ENCODE measurements around the gene CCDC186. TPM values are rescaled to one million over a fixed set of nuclear protein-coding genes. Genes with fewer than 3 reads are reported as not detected.

Gene CCDC186
- total and polyA plus RNA-seq, 2 of the 13 experiments (the other 11 are each of a cell fraction or from before 2014, with no cell fraction given): 4.2 to 11.8 TPM

DNA sequence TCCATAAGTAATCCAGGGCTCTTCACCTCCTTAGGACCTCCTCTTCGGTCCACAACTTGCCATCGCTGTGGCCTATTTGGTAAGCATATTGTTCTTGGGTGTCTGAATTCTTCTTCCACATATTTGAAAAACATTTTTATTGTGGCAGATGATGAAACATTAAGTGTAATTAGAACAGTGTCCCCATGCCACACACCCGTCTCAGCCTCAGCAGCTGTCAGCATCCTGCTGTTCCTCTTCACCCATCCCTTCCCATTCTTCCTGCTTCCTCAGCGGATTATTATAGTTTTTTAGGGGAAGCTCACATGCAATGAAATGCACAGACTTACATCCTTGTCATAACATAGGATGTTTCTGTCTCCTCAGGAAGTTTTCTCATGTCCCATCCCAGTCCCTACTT lies 25.2 kb upstream of the CCDC186 start (continued):
- TF ChIP-seq, protein P1, sequence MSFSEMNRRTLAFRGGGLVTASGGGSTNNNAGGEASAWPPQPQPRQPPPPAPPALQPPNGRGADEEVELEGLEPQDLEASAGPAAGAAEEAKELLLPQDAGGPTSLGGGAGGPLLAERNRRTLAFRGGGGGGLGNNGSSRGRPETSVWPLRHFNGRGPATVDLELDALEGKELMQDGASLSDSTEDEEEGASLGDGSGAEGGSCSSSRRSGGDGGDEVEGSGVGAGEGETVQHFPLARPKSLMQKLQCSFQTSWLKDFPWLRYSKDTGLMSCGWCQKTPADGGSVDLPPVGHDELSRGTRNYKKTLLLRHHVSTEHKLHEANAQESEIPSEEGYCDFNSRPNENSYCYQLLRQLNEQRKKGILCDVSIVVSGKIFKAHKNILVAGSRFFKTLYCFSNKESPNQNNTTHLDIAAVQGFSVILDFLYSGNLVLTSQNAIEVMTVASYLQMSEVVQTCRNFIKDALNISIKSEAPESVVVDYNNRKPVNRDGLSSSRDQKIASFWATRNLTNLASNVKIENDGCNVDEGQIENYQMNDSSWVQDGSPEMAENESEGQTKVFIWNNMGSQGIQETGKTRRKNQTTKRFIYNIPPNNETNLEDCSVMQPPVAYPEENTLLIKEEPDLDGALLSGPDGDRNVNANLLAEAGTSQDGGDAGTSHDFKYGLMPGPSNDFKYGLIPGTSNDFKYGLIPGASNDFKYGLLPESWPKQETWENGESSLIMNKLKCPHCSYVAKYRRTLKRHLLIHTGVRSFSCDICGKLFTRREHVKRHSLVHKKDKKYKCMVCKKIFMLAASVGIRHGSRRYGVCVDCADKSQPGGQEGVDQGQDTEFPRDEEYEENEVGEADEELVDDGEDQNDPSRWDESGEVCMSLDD (CRISPR knock-in tag; IDR thresholded peaks at IDR 0.05; ENCODE audit: borderline replicate concordance): no peak
- TF ChIP-seq, protein P2, sequence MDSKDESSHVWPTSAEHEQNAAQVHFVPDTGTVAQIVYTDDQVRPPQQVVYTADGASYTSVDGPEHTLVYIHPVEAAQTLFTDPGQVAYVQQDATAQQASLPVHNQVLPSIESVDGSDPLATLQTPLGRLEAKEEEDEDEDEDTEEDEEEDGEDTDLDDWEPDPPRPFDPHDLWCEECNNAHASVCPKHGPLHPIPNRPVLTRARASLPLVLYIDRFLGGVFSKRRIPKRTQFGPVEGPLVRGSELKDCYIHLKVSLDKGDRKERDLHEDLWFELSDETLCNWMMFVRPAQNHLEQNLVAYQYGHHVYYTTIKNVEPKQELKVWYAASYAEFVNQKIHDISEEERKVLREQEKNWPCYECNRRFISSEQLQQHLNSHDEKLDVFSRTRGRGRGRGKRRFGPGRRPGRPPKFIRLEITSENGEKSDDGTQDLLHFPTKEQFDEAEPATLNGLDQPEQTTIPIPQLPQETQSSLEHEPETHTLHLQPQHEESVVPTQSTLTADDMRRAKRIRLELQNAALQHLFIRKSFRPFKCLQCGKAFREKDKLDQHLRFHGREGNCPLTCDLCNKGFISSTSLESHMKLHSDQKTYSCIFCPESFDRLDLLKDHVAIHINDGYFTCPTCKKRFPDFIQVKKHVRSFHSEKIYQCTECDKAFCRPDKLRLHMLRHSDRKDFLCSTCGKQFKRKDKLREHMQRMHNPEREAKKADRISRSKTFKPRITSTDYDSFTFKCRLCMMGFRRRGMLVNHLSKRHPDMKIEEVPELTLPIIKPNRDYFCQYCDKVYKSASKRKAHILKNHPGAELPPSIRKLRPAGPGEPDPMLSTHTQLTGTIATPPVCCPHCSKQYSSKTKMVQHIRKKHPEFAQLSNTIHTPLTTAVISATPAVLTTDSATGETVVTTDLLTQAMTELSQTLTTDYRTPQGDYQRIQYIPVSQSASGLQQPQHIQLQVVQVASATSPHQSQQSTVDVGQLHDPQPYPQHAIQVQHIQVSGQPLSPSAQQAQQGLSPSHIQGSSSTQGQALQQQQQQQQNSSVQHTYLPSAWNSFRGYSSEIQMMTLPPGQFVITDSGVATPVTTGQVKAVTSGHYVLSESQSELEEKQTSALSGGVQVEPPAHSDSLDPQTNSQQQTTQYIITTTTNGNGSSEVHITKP (CRISPR knock-in tag; IDR thresholded peaks at IDR 0.05; ENCODE audit: low read depth): no peak

DNA sequence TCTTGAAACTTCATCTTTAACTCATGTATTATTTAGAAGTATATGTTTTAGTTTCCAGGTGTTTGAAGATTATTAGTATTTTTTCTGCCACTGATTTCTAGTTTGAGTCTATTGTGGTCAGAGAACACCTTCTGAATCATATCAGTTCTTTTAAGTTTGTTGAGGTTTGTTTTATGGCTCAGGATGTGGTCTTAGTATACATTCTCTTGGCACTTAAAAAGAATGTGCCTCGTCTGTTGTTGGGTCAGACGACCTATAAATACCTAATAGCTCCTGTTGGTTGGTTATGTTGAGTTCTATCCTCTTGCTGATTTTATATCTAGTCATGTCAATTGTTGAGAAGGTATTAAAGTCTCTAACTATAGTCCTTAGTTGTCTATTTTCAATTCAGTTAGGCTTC lies 21.1 kb upstream of the CCDC186 start:
- no peak for DNase-seq (ENCODE audit: low spot score)
- TF ChIP-seq ZNF782 (CRISPR knock-in tag; IDR thresholded peaks at IDR 0.05; ENCODE audit: borderline replicate concordance) (no peak), RCOR2 (CRISPR knock-in tag; IDR thresholded peaks at IDR 0.05) (no peak), RAD51 (IDR thresholded peaks at IDR 0.05; ENCODE audit: borderline replicate concordance) (no peak), PTBP1 (IDR thresholded peaks at IDR 0.05; ENCODE audit: low read depth, low read length, poor library complexity, severe bottlenecking) (no peak), KDM1A (CRISPR knock-in tag; IDR thresholded peaks at IDR 0.05) (no peak)
- TF ChIP-seq, protein P3, sequence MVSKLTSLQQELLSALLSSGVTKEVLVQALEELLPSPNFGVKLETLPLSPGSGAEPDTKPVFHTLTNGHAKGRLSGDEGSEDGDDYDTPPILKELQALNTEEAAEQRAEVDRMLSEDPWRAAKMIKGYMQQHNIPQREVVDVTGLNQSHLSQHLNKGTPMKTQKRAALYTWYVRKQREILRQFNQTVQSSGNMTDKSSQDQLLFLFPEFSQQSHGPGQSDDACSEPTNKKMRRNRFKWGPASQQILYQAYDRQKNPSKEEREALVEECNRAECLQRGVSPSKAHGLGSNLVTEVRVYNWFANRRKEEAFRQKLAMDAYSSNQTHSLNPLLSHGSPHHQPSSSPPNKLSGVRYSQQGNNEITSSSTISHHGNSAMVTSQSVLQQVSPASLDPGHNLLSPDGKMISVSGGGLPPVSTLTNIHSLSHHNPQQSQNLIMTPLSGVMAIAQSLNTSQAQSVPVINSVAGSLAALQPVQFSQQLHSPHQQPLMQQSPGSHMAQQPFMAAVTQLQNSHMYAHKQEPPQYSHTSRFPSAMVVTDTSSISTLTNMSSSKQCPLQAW (CRISPR knock-in tag; IDR thresholded peaks at IDR 0.05): no peak
- no peaks in the 10 kb centered on the region for H3K36me3 ChIP-seq (replicated peaks in 1 of 2; ENCODE audit: control insufficient read depth in 1 of 2, insufficient read depth in 2 of 2, low read length in 2 of 2)
- no peaks in the 10 kb centered on the region for H3K27me3 ChIP-seq (ENCODE audit: control insufficient read depth in 1 of 2, insufficient read depth in 2 of 2, low read length in 2 of 2)
- in situ Hi-C loops (cut with HindIII; ENCODE audit: extremely low pct_ligation_motif_present, low pct_unique_long_range_greater_than_20kb) (no loop called here), intact Hi-C loops (cut with micrococcal nuclease; ENCODE audit: unreplicated experiment) (no loop called here)
- H3K4me2 ChIP-seq (ENCODE audit: low read depth, low read length): no peak overlapping the region
- no peak overlapping the region for H3K9ac ChIP-seq (ENCODE audit: insufficient read depth, low read depth, low read length)
- WGBS (ENCODE audit: low lambda C conversion rate): 0% methylated on average over 2 of the region's 2 CpGs
- ChIA-PET CTCF (ENCODE audit: low intra/inter-chr PET ratio, low total read pairs) (no interaction called here), POLR2A (no interaction called here)
- FAIRE-seq: no peak
- H3K27ac ChIP-seq (ENCODE audit: extremely low read length, insufficient read depth, low read length): no peak overlapping the region
- no peak overlapping the region for H3K4me3 ChIP-seq (replicated peaks in 1 of 3; ENCODE audit: insufficient read depth in 1 of 3, low read depth in 2 of 3, low read length in 3 of 3)
- no TSS peak for BruUV-seq (replicated peaks)
- no peaks in the 10 kb centered on the region for H3K79me2 ChIP-seq (ENCODE audit: insufficient read depth, low read length)
- H3K4me1 ChIP-seq (ENCODE audit: insufficient read depth, low read length): no peaks in the 10 kb centered on the region
- no peaks in the 10 kb centered on the region for H3K9me3 ChIP-seq (ENCODE audit: low read length)
- H4K20me1 ChIP-seq (ENCODE audit: insufficient read depth, low read length): no peaks in the 10 kb centered on the region
- H2AFZ ChIP-seq (ENCODE audit: low read length): no peak overlapping the region
- ATAC-seq: no peak

All from HepG2 (cell line).